GM12872 (cell line): ENCODE measurements around the gene MUC6.

ENCODE experiments used
- TF ChIP-seq, protein P1 (sequence below): IDR thresholded peaks from 3 replicates; pipeline ENCODE4 v1.5.1; 2011; ENCODE audit warnings: low read depth, mild to moderate bottlenecking, low read length, moderate library complexity; ENCODE audit not compliant: insufficient read depth

The MUC6 gene

DNA sequence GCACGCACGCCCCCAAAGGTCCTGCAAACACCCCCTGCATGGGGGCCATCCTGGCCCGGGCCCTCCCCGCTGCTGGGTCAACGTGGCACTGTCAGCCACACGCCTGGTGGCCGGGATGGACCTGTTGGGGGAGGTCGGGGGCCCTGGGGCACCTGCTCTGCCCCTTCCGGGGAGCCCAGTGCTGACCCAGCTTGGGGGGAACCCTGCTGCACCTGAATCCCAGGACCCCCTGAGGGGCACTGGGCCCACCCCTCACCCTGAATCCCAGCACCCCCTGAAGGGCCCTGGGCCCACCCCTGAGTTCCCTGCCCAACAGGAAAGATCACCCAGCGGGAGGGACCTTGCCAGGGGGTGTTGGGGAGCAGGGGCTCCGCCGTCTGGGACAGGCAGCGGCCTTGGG, 413 bp upstream of the MUC6 start:
- TF ChIP-seq, protein P1, sequence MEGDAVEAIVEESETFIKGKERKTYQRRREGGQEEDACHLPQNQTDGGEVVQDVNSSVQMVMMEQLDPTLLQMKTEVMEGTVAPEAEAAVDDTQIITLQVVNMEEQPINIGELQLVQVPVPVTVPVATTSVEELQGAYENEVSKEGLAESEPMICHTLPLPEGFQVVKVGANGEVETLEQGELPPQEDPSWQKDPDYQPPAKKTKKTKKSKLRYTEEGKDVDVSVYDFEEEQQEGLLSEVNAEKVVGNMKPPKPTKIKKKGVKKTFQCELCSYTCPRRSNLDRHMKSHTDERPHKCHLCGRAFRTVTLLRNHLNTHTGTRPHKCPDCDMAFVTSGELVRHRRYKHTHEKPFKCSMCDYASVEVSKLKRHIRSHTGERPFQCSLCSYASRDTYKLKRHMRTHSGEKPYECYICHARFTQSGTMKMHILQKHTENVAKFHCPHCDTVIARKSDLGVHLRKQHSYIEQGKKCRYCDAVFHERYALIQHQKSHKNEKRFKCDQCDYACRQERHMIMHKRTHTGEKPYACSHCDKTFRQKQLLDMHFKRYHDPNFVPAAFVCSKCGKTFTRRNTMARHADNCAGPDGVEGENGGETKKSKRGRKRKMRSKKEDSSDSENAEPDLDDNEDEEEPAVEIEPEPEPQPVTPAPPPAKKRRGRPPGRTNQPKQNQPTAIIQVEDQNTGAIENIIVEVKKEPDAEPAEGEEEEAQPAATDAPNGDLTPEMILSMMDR = no peak

DNA sequence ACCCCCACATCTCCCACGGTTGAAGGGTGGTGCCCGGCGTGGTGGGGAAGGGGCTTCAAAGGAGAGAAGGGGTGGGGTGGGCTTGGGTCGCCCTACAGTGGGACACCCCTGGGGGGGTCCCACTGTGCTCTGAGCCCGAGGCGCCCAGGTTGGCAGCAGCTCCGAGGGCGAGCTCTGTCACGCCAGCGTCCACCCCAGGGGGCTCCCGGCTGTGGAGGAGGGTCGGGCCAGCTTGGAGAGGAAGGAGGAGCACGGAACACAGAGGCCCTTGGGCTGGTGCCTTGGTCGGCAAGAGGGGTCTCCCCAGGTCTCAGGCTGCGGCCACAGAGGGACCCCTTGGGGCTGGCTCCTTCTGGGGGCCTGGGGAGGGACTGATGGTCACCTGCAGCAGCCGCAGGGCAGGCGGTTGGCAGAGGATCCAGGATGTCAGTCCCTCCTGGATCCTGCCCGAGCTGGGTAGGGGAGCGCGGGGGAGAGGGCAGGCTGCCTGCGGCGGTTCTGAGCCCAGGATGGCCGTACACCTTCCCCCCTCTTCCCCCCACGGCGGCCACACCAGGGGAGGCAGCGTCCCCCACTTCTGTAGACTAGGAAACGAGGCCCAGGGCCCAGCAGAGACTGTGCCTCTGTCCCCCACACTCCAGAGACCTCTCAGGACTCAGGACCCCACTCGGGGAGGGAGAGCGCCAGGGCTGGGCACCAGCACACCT, 788 bp downstream of the MUC6 start:
- TF ChIP-seq, protein P1 = no peak

DNA sequence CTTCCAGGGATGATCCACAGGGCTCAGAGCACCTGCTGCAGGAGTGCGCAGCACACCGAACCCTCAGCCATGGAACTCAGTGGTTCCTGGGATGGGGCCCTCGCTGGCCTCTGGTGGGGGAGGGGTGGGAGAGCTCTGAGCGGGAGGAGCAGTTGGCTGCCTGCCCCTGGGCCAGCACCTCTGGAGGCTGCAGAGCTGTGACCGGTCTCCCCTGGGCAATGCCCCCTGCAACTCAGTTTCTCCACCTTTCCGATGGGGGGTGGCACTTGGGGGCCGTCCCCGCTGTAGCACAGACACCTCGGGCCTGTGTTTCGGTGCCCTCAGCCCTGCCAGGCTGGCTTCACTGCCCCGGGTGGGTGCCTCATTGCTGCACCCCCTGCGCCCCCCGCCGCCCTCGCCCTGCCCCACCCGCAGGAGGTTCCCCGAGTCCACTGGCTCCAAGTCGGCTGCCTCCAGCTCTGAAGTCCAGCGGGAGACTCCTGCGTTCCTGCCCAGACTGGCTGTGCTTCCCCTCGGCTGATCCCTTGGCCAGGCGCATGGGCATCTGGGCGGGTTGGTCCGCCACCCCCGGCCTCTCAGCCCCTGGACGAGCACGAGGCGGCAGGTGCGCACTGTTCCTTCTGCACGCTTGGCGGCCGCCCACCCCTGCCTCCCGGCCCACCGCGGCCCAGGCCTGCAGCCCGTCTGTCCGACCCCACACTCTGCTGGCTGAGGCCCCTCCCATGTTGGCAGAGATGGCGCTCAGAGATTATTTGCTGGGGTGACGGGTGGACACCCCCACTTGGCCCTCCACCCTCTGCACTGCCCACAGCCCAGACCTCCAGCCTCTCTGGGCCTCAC, 1.8 kb downstream of the MUC6 start:
- TF ChIP-seq, protein P1 = no peak

DNA sequence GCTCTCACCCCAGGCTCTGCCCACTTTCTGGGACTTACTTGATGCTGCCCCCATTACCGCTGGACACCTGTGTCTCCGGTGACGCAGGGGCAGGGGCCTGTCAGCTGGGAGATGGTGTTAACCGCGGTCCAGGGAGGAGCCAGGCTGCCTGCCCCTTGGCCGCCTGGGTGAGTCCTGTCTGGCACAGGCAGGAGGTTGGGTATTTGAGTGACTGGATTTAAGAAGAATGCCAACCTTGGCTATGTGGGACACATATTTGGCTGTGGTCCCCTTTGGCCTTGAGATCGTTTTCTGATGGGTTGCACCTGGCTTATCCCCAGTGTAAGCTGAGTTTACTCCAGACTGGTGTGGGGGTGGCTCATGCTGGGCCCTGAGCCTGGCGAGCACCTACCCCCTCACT, 2.5 kb downstream of the MUC6 start:
- TF ChIP-seq, protein P1 = no peak

DNA sequence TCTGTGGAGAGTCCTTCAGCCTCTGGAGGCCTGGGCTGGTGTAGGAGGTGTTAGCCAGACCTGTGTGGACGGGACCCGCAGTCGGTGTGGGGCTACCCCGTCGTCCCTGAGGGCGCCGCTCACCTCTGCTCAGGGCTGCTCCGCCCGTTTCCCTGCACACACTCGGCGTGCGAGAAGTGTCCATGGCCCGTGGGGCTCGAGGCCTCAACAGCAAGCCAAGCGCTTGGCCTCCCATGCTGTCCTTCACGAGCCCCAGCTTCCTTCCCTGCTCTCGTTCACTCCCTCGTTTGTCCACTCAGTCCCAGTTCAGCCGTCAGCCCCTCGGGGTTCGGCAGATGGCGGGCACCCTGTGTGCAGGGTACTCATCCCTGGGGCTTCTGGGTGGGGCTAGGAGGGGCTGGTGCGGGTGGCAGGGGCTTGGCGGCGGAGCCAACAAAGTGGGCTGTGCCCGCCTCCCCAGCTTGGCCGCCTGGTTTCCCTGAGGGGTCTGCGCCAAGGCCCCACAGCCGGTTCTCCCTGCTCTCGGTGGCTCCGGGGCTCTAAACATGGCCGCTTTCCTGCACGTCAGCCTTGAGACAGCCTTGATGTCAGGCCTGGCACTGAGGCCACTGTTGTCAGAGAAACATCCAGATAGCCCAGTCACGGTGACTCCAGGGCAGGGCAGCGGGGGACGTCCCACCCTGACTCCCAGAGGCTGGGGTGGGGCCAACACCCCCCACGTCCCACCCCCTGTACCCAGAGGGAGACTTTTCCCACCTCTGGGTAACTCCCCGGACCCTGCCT, 3.3 kb downstream of the MUC6 start:
- TF ChIP-seq, protein P1 = no peak

DNA sequence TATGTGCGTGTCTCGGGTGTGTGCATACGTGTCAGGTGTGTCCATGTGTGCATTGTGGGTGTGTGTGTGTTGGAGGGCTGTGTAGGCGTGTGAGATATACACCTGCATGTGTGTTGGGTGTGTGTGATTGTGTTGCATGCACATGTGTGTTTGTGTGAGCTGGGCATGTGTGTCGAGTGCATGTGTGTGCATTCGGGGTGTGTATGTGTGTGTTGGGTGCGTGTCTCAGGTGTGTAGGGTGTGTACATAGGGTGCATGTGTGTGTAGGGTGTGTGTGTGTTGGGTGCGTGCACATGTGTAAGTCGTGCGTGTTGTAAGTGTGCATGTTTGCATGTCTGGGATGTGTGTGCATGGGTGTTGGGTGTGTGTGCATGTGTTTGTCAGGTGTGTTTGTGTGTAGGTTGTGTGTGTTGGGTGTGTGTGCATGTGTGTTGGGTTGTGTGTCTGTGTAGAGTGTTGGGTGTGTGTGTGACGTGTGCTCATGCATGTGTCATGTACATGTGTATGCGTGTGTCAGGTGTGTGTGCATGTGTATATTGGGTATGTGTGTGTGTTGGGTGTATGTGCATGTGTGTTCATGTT, 4.1 kb downstream of the MUC6 start:
- TF ChIP-seq, protein P1 = no peak
